Inflammatory macrophage treated with lipopolysaccharide for 1 hour (primary cell): ENCODE results near the gene TECPR2.

Source experiments
- DNase-seq, 2 donors: peaks; one replicate each; pipeline ENCODE4 v3.0.0-alpha.2; 2020 to 2022

Gene TECPR2

GRCh38 chr14:102472791-102473150 is 110.0 kb downstream of the TECPR2 start:
- no peak for DNase-seq

- no peak for DNase-seq
Measured at GRCh38 chr14:102473559-102473958, 110.8 kb downstream of the TECPR2 start.

DNA sequence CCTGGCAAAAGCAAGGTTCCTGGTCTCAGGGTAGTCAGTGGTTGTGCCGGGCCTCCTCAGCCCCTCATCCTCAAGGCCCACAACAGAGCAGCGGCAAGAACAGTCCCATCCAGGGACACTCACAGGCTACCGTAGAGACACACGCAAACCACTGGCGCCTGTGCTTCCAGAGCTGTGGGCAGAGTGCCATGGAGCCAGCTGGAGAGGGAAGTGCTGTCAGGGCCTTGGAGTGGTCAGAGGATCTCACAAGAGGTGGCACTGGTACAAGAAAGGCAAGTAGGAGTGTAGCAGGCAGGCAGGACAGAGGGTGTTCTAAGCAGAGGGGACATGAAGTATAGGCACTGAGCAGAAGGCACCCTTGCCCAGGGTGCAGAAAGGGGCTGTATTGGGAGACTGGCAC is 112.2 kb downstream of the TECPR2 start:
- DNase-seq, result no peak

DNA sequence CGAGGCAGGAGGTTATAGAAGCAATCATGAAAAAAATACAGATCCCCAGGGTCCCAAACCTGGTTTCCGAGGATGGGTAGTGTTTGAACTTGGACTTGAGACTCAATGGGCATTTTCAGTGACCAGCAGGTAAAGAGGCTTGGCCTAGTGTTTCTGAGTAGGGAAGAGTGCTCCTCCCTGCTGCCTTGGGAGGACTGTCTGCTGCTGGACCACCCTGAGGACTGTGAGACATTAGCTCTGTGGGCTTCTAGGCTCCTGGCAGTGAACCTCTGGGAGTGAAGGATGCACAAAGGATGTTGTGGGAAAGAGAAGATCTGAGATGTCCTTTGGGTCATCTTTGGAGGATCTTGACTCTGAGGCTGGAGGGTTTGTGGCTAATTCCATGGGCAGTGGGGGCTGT is 116.4 kb downstream of the TECPR2 start:
- DNase-seq, result no peak

GRCh38 chr14:102479777-102480176 is 117.0 kb downstream of the TECPR2 start:
- peak in 1 of 2 donors; percentile 1 for DNase-seq

GRCh38 chr14:102481371-102481770 is 118.6 kb downstream of the TECPR2 start:
- DNase-seq, result no peak

GRCh38 chr14:102481791-102482238 is 119.1 kb downstream of the TECPR2 start:
- no peak for DNase-seq

GRCh38 chr14:102484316-102484715 is 121.6 kb downstream of the TECPR2 start:
- DNase-seq, result no peak

DNA sequence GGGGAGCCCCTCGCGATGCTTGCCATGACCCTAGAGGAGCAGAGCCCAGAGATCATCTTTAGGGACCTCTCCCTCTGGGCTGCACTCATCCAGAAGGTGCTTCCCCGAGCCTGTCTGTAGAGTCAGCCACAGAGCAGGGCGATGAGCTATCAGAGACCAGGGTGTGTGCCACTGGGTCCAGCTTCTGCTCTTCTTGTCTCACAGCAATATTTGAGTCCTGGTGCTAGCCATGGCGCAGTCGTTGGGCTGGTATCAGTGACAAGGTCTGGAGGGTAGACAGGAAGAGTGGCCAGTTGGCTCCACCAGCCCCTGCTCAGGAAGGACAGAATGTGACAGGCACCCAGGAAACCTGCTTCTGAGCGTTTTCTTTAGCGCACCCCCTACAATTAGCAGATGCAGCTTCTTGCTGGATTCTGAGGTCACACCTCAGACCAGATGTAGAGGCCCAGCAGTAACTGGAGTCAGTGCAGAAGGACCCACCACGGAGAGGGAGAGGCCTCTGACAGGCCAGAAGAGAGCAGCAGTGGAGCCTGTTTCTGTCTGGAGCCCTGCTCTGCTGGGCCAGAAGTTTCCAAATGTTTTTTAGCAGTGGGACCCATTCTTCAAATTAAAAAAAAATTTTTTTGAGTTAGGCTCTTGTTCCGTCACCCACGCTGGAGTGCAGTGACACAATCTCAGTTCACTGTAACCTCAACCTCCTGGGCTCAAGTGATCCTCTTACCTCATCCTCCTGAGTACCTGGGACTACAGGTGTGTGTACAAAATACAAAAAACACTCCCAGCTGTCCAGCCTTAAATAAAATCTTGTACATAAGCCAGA is 123.2 kb downstream of the TECPR2 start:
- DNase-seq, result no peak

GRCh38 chr14:102486513-102487203 is 123.9 kb downstream of the TECPR2 start:
- DNase-seq, result no peak

DNA sequence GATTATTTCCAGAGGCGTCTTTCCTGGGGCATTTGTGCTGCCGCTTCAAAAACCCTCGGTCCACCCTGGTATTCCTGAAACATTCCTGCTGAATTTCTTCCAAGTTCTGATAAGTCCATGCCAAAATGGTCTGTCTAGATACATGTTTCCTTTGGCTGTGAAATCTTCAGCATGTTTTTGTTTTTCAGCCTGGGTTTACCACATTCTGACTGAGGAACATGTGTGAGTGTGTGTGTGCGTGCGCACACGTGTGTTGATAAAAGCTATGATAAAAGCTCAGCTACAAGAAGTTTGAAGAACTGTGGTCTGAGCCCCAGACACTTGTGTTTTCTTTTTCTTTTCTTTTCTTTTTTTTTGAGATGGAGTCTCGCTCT is 124.5 kb downstream of the TECPR2 start:
- no peak for DNase-seq

DNA sequence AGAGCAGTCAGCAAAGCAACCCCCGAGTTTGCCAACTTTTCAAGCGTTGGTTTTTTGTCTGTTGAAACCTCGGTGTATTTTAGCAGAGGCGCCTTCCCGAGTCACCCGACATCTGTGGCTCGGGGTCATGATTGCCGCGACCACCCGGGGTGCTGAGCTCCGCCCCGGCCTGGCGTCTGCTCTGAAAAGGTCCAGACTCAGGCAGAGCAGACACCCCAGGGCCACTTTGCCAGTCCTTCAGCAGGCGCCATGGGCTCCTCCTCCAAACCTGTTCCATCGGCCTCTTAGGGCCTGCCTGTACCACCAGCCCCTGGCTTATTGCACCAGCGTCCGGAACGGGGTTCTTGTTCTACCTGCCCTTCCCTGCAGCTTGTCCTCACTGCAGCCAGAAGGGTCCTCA is 127.7 kb downstream of the TECPR2 start:
- DNase-seq, result no peak

DNA sequence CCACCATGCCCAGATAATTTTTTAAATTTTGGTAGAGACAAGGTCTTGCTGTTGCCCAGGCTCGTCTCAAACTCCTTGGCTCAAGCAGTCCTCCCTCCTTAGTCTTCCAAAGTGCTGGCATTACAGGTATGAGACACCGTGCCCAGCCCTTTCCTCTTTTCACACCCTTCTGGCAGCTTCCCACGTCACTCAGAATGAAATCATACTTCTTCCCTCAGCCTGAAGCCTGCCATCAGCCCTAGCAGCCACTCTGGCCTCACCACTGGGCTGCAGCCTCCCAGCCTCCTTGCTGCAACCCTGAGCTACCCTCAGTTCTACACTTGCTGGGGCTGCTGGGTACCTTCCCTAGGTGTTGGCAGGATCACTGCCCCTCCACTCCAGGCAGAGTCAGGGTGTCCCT is 128.6 kb downstream of the TECPR2 start:
- DNase-seq, result no peak

DNA sequence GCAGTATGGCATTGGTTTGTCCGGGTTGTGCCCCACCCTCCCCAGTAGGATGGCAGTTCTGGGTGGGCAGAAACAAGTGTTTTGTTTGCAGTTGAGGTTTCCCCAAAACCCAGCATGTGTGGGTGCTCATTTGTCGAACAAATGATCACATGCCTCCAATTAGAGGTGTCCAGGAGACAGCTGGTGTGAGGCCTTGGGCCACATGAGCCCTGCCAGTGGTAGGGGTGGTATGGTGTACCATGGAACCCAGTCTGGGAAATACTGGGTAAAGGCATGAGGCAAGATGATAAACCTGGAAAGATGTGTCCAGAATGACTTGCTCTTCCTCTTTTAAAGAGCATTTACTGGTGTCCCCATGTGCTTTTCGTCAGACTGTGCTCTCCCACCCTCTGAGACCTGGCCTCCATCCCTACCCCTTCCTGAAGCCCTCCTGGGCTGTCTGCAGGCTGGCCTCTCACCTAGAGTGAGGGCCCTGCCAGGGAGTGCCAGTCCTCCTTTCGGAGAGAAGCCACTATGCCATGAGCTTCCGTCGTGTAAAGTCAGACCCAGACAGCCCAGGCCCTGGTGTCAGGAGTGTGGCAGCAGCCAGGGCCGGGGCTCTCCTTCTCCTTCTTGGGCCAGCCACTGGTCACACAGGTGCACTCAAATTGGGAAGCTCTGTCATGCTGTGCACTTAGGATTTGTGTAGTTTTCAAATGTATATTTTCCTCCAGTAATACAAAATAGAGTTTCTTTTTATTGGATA is 129.2 kb downstream of the TECPR2 start:
- no peak for DNase-seq

GRCh38 chr14:102492531-102492910 is 129.8 kb downstream of the TECPR2 start:
- DNase-seq, result no peak

GRCh38 chr14:102493096-102493495 is 130.4 kb downstream of the TECPR2 start:
- no peak for DNase-seq

DNA sequence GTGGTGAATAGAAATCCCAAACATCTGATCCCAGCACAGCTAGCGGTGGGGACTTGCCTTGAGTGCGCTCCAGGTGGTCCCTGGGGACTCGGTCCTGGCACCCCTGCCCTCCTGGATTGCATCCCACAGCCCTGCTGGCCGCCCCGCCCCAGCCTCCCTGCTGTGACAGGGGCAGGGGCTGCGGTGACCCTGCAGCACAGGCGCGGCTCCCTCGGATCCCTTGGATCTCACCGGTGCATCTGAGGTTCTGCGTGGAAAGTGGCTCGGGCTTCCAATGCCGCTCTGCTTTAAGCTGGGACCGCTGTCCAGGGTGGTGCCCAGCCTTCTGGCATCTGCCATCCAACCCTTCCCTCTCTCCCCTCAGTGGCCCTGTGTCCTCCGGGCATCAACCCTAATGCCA is 130.8 kb downstream of the TECPR2 start:
- DNase-seq, result no peak

DNA sequence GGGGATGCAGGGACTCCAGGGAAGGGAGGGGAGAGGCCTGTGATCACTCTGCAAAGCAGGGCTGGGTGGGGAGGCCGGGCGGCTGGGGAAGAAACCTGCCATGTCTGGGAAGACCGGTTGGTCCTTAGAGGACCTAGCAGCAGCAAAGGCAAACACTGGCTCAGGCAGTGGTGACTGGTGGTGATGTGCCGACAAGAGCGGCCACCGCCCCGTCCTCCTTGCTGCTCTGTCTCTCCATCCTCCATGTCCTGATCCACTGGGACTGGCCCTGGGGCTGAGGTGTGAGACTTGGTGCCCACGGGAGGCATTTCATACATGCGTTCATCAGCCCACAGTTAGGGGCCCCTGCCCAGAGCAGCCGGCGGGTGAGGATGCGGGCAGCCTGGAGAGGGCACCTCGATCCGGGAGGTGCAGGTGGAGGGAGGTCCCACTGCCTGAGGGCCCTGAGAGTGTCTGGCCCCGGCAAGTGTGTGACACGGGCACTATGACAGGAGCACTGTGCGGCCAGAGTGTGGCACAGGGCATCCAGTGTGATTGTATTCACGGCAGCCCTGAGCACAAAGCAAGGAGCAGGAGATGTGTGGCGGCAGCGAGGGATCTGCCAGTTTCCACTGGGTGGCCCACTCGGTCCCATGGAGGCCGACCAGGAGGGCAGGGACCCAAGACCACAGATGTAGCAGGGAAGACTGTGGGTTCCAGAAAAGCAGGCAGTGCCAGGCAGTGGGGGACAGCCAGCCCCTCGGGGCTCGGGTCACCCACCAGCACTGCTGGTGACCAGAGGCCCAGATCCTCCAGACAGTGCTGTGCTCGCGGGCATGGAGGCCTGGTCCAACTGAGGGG is 133.0 kb downstream of the TECPR2 start:
- no peak for DNase-seq

- no peak for DNase-seq
Measured at GRCh38 chr14:102496331-102496691, 133.6 kb downstream of the TECPR2 start.

- no peak for DNase-seq
Measured at GRCh38 chr14:102496958-102497744, 134.4 kb downstream of the TECPR2 start.

- DNase-seq, result no peak
Measured at GRCh38 chr14:102497998-102498677, 135.4 kb downstream of the TECPR2 start.
